IMR-90 (cell line): ENCODE results near the gene ZNF526. TPM values are rescaled to one million over a fixed set of nuclear protein-coding genes. Genes with fewer than 3 reads are reported as not detected.

Experiments used
- polyA plus RNA-seq, 3 experiments: library from polyadenylated mRNA; depleted of rRNA; stranded (reverse); fragments of >200 nt; gene quantifications; 2 replicates each; pipeline ENCODE4 v1.2.3, GENCODE V29; 2012; ENCODE audit warnings: low replicate concordance in 1 of 3
- total RNA-seq: library from RNA; depleted of rRNA; stranded (reverse); fragments of >200 nt; gene quantifications from 2 replicates; pipeline ENCODE4 v1.2.3, GENCODE V29; 2012
- TF ChIP-seq, protein P1 (sequence below): conservative IDR thresholded peaks from 2 replicates; pipeline ENCODE4 v1.5.1; 2012; ENCODE audit warnings: mild to moderate bottlenecking, low read depth, low read length, improper control_type of control experiment

Gene ZNF526
- total and polyA plus RNA-seq, 2 of the 4 experiments (the other 2 are of a cell fraction): 7.3 to 13.6 TPM

DNA sequence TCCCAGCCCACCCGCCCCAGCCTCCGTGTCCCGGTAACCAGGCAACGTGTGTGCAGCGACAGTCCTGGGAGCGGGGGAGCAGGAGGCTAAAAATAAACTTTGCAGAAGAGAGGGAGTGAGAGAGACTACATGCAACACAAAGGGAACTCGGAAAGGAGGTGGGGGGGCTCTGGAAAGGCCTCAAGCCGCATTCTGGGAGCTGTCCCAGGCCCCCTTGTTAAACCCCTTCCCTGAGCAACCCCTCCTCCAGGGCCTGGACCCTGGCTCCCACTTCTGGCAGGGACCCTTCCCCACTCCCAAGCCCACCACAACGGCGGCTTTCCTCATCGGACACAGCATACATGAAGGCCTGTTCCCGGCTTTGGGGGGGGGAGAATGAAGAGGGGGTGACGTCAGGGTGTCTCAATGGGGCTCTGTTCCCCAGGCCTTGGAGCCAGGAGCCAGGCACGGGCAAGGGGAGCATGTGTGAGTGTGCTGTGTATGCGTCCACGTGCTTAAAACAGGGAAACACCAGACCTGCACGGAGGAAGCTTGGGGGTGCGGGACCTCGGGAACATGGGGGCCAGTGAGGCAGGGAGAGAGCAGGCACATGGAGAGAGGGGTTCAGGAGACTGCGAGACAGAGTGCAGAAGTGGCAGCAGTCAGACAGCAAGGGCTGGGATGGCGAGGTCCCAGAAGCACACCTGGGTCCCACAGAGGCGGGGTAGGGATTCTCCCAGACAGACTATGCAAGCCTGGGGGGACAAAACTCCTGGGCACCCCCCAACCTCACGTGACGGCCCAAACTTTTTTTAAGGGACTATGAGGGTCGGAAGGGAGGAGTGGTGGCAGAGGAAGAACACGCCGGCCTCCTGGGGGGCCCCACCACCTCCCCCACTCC is 32.5 kb downstream of the ZNF526 start (continued):
- TF ChIP-seq, protein P1, sequence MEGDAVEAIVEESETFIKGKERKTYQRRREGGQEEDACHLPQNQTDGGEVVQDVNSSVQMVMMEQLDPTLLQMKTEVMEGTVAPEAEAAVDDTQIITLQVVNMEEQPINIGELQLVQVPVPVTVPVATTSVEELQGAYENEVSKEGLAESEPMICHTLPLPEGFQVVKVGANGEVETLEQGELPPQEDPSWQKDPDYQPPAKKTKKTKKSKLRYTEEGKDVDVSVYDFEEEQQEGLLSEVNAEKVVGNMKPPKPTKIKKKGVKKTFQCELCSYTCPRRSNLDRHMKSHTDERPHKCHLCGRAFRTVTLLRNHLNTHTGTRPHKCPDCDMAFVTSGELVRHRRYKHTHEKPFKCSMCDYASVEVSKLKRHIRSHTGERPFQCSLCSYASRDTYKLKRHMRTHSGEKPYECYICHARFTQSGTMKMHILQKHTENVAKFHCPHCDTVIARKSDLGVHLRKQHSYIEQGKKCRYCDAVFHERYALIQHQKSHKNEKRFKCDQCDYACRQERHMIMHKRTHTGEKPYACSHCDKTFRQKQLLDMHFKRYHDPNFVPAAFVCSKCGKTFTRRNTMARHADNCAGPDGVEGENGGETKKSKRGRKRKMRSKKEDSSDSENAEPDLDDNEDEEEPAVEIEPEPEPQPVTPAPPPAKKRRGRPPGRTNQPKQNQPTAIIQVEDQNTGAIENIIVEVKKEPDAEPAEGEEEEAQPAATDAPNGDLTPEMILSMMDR: no peak
